Measurements from ENCODE around the gene OTOA. TPM values are rescaled to one million over a fixed set of nuclear protein-coding genes. Genes with fewer than 3 reads are reported as not detected.

The OTOA gene
- total and polyA plus RNA-seq, 2 donors (not counting 3 experiments of a cell fraction or from before 2014, with no cell fraction given): 0.22 TPM; not detected in 1

GRCh38 chr16:21704266-21704665 lies 40.5 kb downstream of the OTOA start:
- Histone ChIP-seq H3K36me3 (ENCODE audit: control insufficient read depth in 2 of 2, extremely low read depth in 1 of 2, insufficient read depth in 2 of 2, low read length in 2 of 2) (no peaks in the 10 kb centered on the region), H3K9ac (replicated peaks; ENCODE audit: extremely low read depth, insufficient read depth, low read length) (no peak overlapping the region), H3K27ac (ENCODE audit: insufficient read depth, low read depth, low read length) (no peak overlapping the region), H3K79me2 (ENCODE audit: control insufficient read depth, insufficient read depth, low read length) (no peaks in the 10 kb centered on the region), H3K27me3 (ENCODE audit: control insufficient read depth in 2 of 2, insufficient read depth in 2 of 2, low read length in 2 of 2) (no peaks in the 10 kb centered on the region), H4K20me1 (replicated peaks; ENCODE audit: control insufficient read depth, extremely low read depth, insufficient read depth, low read length) (no peaks in the 10 kb centered on the region), H2AFZ (ENCODE audit: low read depth, low read length) (no peak overlapping the region), H3K4me1 (ENCODE audit: control insufficient read depth, extremely low read depth, insufficient read depth, low read length) (no peaks in the 10 kb centered on the region), H3K9me3 (replicated peaks; ENCODE audit: control insufficient read depth, insufficient read depth, low read length) (no peaks in the 10 kb centered on the region), H3K4me2 (ENCODE audit: insufficient read depth, low read length) (no peak overlapping the region), H3K4me3 (replicated peaks in 1 of 3; ENCODE audit: insufficient read depth in 1 of 3, low read depth in 1 of 3, low read length in 3 of 3) (no peak overlapping the region), H3K9me1 (replicated peaks; ENCODE audit: control insufficient read depth, extremely low read depth, insufficient read depth, low read length) (no peaks in the 10 kb centered on the region)
- intact Hi-C loops (cut with micrococcal nuclease): loop anchor here (10.0 kb wide), 1 partner anchor 101 kb away; no protein-coding TSS in a partner anchor
- no peak for FAIRE-seq
- dilution Hi-C loops (cut with MboI; ENCODE audit: extremely low pct_ligation_motif_present, low sequenced_read_pairs): no loop called here
- DNase-seq (ENCODE audit: low read depth, low spot score): no peak
- no peak for TF ChIP-seq GATA2 (IDR thresholded peaks at IDR 0.05; ENCODE audit: insufficient read depth, insufficient read length, low read depth, low read length)
- no peak for TF ChIP-seq EZH2 (IDR thresholded peaks at IDR 0.05; ENCODE audit: borderline replicate concordance, low read depth, low read length, severe bottlenecking)
- no peak for TF ChIP-seq FOS (IDR thresholded peaks at IDR 0.05; ENCODE audit: borderline replicate concordance, insufficient read depth, low read length)
- TF ChIP-seq CTCF (IDR thresholded peaks at IDR 0.05; ENCODE audit: extremely low read depth in 1 of 2, insufficient read depth in 1 of 2, low read depth in 1 of 2, low read length in 2 of 2): no peak
- no peak for TF ChIP-seq MAX (IDR thresholded peaks at IDR 0.05; ENCODE audit: insufficient read depth, insufficient read length)
- TF ChIP-seq MYC (IDR thresholded peaks at IDR 0.05; ENCODE audit: low read depth, low read length): no peak
- no peak for TF ChIP-seq JUN (IDR thresholded peaks at IDR 0.05; ENCODE audit: borderline replicate concordance, insufficient read depth, insufficient read length, low read depth)
- no peak for TF ChIP-seq POLR2AphosphoS5 (IDR thresholded peaks at IDR 0.05; ENCODE audit: insufficient read depth, low read depth, low read length)
- TF ChIP-seq POLR2A (IDR thresholded peaks at IDR 0.05; ENCODE audit: low read depth, low read length): no peak
- ChIA-PET POLR2A (no interaction called here), CTCF (interaction anchor here (2.4 kb wide), 1 partner anchor 47 kb away, joined by 16 read pairs; no protein-coding TSS in a partner anchor)
- BruUV-seq (replicated peaks): no TSS peak

All from endothelial cell of umbilical vein (primary cell).